ENCODE results near the gene SRGN. TPM values are rescaled to one million over a fixed set of nuclear protein-coding genes. Genes with fewer than 3 reads are reported as not detected.

SRGN gene
- total and polyA plus RNA-seq, 2 of the 13 experiments (the other 11 are each of a cell fraction or from before 2014, with no cell fraction given) = 0.09 TPM; not detected in 1

- 19% methylated on average over 8 of the region's 8 CpGs for WGBS (ENCODE audit: low lambda C conversion rate)
- no peak for DNase-seq (ENCODE audit: low spot score)
- FAIRE-seq = no peak
- Histone ChIP-seq H3K9ac (ENCODE audit: insufficient read depth, low read depth, low read length) (no peak overlapping the region), H3K27me3 (ENCODE audit: control insufficient read depth in 1 of 2, insufficient read depth in 2 of 2, low read length in 2 of 2) (peaks cover 2 to 8% of the 10 kb centered on the region in 2 experiments; a peak in 1 of 5 replicates), H3K4me1 (ENCODE audit: insufficient read depth, low read length) (peaks cover 21% of the 10 kb centered on the region), H3K27ac (ENCODE audit: extremely low read length, insufficient read depth, low read length) (no peak overlapping the region), H2AFZ (ENCODE audit: low read length) (no peak overlapping the region), H4K20me1 (ENCODE audit: insufficient read depth, low read length) (no peaks in the 10 kb centered on the region), H3K4me3 (replicated peaks in 1 of 3; ENCODE audit: insufficient read depth in 1 of 3, low read depth in 2 of 3, low read length in 3 of 3) (no peak overlapping the region), H3K36me3 (replicated peaks in 1 of 2; ENCODE audit: control insufficient read depth in 1 of 2, insufficient read depth in 2 of 2, low read length in 2 of 2) (no peaks in the 10 kb centered on the region), H3K4me2 (ENCODE audit: low read depth, low read length) (no peak overlapping the region), H3K9me3 (ENCODE audit: low read length) (no peaks in the 10 kb centered on the region), H3K79me2 (ENCODE audit: insufficient read depth, low read length) (no peaks in the 10 kb centered on the region)
- in situ Hi-C loops (cut with HindIII; ENCODE audit: extremely low pct_ligation_motif_present, low pct_unique_long_range_greater_than_20kb) (no loop called here), intact Hi-C loops (cut with micrococcal nuclease; ENCODE audit: unreplicated experiment) (no loop called here)
- ChIA-PET POLR2A (no interaction called here), CTCF (ENCODE audit: low intra/inter-chr PET ratio, low total read pairs) (no interaction called here)
- ATAC-seq = no peak
- no TSS peak for BruUV-seq (replicated peaks)
- TF ChIP-seq JUND (CRISPR knock-in tag; IDR thresholded peaks at IDR 0.05) (no peak), BORCS8-MEF2B (CRISPR knock-in tag; IDR thresholded peaks at IDR 0.05) (no peak), EED (CRISPR knock-in tag; IDR thresholded peaks at IDR 0.05) (no peak), FOXK1 (CRISPR knock-in tag; IDR thresholded peaks at IDR 0.05; ENCODE audit: borderline replicate concordance, low read depth) (no peak), ZNF124 (CRISPR knock-in tag; IDR thresholded peaks at IDR 0.05) (no peak), ZNF607 (CRISPR knock-in tag; IDR thresholded peaks at IDR 0.05; ENCODE audit: borderline replicate concordance) (no peak), AFF4 (CRISPR knock-in tag; IDR thresholded peaks at IDR 0.05) (no peak), ZMYM3 (CRISPR knock-in tag; IDR thresholded peaks at IDR 0.05) (no peak), ZNF788 (CRISPR knock-in tag; IDR thresholded peaks at IDR 0.05; ENCODE audit: borderline replicate concordance) (no peak)
- TF ChIP-seq, protein P1, sequence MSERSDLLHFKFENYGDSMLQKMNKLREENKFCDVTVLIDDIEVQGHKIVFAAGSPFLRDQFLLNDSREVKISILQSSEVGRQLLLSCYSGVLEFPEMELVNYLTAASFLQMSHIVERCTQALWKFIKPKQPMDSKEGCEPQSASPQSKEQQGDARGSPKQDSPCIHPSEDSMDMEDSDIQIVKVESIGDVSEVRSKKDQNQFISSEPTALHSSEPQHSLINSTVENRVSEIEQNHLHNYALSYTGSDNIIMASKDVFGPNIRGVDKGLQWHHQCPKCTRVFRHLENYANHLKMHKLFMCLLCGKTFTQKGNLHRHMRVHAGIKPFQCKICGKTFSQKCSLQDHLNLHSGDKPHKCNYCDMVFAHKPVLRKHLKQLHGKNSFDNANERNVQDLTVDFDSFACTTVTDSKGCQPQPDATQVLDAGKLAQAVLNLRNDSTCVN (CRISPR knock-in tag; IDR thresholded peaks at IDR 0.05; ENCODE audit: borderline replicate concordance) = no peak
Observed at GRCh38 chr10:69073736-69074364, 14.1 kb upstream of the SRGN start.
